Activated CD8-positive, alpha-beta memory T cell treated with anti-CD3 and anti-CD28 coated beads, Interleukin-2, amount 10 ng/mL, durations not matched to agents 7 days and 5 days (primary cell): ENCODE results near the gene IRAK2. TPM values are rescaled to one million over a fixed set of nuclear protein-coding genes. Genes with fewer than 3 reads are reported as not detected.

ENCODE experiments used
- ATAC-seq: fragments of 150-1000 bp; cut with Tn5 transposase; one replicate; pipeline ENCODE4 v1.10.0; 2021; ENCODE audit warnings: moderate library complexity
- CTCF ChIA-PET: fragments of 350-600 bp; sonication (Branson Sonifier 250); formaldehyde crosslinking; loops from one replicate; lab custom pipeline; 2021; ENCODE audit warnings: antibody characterized with exemption; lab: Charles Lee
- DNase-seq: peaks from one replicate; pipeline ENCODE4 v3.0.0-alpha.2; 2020
- H3K27ac Mint-ChIP-seq: one replicate; pipeline ENCODE4 v1.8.0; 2021; ENCODE audit warnings: mild to moderate bottlenecking, mixed read lengths
- H3K27me3 Mint-ChIP-seq: one replicate; pipeline ENCODE4 v1.8.0; 2021; ENCODE audit warnings: mixed read lengths
- H3K36me3 Mint-ChIP-seq: one replicate; pipeline ENCODE4 v1.8.0; 2021; ENCODE audit warnings: mild to moderate bottlenecking, mixed read lengths
- H3K4me1 Mint-ChIP-seq: one replicate; pipeline ENCODE4 v1.8.0; 2021; ENCODE audit warnings: mixed read lengths
- H3K4me3 Mint-ChIP-seq: one replicate; pipeline ENCODE4 v1.8.0; 2021; ENCODE audit warnings: mild to moderate bottlenecking, moderate library complexity, mixed read lengths
- H3K9me3 Mint-ChIP-seq: one replicate; pipeline ENCODE4 v1.8.0; 2022; ENCODE audit warnings: low read depth, mixed read lengths
- total RNA-seq, 2 experiments: library from RNA; stranded (reverse); gene quantifications; one replicate each; pipeline ENCODE4 v1.2.3, GENCODE V29; 2021

Gene IRAK2
- total RNA-seq, 2 experiments from 2014 or later, result 3.0 to 9.1 TPM

GRCh38 chr3:10224794-10225665, 60.3 kb downstream of the IRAK2 start:
- H3K9me3 Mint-ChIP-seq, result no peaks in the 10 kb centered on the region
- H3K36me3 Mint-ChIP-seq, result peaks cover 12% of the 10 kb centered on the region
- H3K27me3 Mint-ChIP-seq, result no peaks in the 10 kb centered on the region
- H3K4me3 Mint-ChIP-seq, result peak overlapping the region; percentile 7
- ATAC-seq (peak; percentile 62), DNase-seq (peak; percentile 85)
- CTCF ChIA-PET, result interaction anchor here (1.0 to 2.0 kb wide), 5 partner anchors 12 to 91 kb away, joined by 3 to 12 read pairs (median 3); no protein-coding TSS in a partner anchor
- peaks cover 79% of the 10 kb centered on the region for H3K4me1 Mint-ChIP-seq
- H3K27ac Mint-ChIP-seq, result peak overlapping the region; percentile 79

DNA sequence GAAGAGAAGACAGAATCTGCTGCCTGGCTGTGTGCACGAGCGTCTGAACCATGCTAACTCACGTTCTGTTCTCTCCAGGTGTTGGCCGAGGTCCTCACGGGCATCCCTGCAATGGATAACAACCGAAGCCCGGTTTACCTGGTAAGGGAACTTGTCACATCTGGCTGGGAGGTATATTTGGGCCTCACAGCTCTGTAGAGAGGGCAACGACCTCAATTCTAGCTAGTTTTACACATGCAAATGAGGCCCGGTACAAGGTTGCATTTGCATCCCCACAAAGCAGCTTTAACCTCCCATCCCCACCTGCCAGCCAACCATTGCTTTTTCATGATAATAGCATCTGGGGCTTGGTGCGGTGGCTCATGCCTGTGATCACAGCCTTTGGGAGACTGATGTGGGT, 61.6 kb downstream of the IRAK2 start:
- peaks cover 69% of the 10 kb centered on the region for H3K4me1 Mint-ChIP-seq

GRCh38 chr3:10228248-10228950, 63.7 kb downstream of the IRAK2 start:
- Mint-ChIP-seq H3K9me3 (no peaks in the 10 kb centered on the region), H3K4me1 (peaks cover 55% of the 10 kb centered on the region), H3K27me3 (no peaks in the 10 kb centered on the region), H3K36me3 (peaks cover 7% of the 10 kb centered on the region), H3K4me3 (peak overlapping the region; percentile 31), H3K27ac (peak overlapping the region; percentile 73)
- DNase-seq (peak; percentile 73), ATAC-seq (peak; percentile 59)
- CTCF ChIA-PET, result interaction anchor here (1.0 to 2.0 kb wide), 4 partner anchors 9 to 114 kb away, joined by 3 to 4 read pairs (median 4); partner anchors contain the start of gene TATDN2

More for the DNA sequence above, 61.6 kb downstream of the IRAK2 start:
- H3K9me3 Mint-ChIP-seq, result no peaks in the 10 kb centered on the region
- CTCF ChIA-PET, result interaction anchor here (1.0 to 2.0 kb wide), 7 partner anchors 13 to 294 kb away, joined by 3 to 5 read pairs (median 4); partner anchors contain the start of gene IRAK2
- ATAC-seq (no peak), DNase-seq (no peak)
- H3K4me3 Mint-ChIP-seq, result no peak overlapping the region
- peaks cover 9% of the 10 kb centered on the region for H3K36me3 Mint-ChIP-seq
- no peak overlapping the region for H3K27ac Mint-ChIP-seq
- H3K27me3 Mint-ChIP-seq, result no peaks in the 10 kb centered on the region

DNA sequence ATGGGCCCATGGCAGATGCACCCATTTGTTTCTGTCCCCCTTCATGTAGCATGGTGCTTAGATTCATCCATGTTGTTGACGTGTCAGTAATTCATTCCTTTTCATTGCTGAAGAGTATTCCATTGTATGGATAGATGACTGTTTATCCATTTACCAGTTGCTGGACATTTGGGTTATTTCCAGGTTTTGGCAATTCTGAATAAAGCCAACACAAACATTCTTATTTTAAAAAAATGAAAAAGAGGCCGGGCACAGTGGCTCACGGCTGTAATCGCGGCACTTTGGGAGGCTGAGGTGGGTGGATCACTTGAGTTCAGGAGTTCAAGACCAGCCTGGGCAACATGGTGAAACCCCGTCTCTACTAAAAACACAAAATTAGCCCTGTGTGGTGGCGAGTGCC, 64.9 kb downstream of the IRAK2 start:
- H3K27me3 Mint-ChIP-seq, result no peaks in the 10 kb centered on the region
- no peak for DNase-seq
- peaks cover 6% of the 10 kb centered on the region for H3K36me3 Mint-ChIP-seq
- H3K4me1 Mint-ChIP-seq, result peaks cover 43% of the 10 kb centered on the region
- H3K4me3 Mint-ChIP-seq, result no peak overlapping the region
- H3K9me3 Mint-ChIP-seq, result no peaks in the 10 kb centered on the region
- ATAC-seq, result no peak
- CTCF ChIA-PET, result interaction anchor here (0.5 to 1.4 kb wide), 3 partner anchors 8 to 403 kb away, joined by 3 to 4 read pairs (median 3); no protein-coding TSS in a partner anchor
- H3K27ac Mint-ChIP-seq, result no peak overlapping the region

GRCh38 chr3:10232137-10232536, 67.4 kb downstream of the IRAK2 start:
- Mint-ChIP-seq H3K4me3 (no peak overlapping the region), H3K4me1 (peaks cover 29% of the 10 kb centered on the region), H3K9me3 (peaks cover 6% of the 10 kb centered on the region), H3K27me3 (no peaks in the 10 kb centered on the region), H3K27ac (no peak overlapping the region), H3K36me3 (peaks cover 15% of the 10 kb centered on the region)
- DNase-seq (no peak), ATAC-seq (no peak)
- CTCF ChIA-PET, result interaction anchor here (0.9 to 1.1 kb wide), 2 partner anchors 16 to 32 kb away, joined by 3 read pairs; no protein-coding TSS in a partner anchor

DNA sequence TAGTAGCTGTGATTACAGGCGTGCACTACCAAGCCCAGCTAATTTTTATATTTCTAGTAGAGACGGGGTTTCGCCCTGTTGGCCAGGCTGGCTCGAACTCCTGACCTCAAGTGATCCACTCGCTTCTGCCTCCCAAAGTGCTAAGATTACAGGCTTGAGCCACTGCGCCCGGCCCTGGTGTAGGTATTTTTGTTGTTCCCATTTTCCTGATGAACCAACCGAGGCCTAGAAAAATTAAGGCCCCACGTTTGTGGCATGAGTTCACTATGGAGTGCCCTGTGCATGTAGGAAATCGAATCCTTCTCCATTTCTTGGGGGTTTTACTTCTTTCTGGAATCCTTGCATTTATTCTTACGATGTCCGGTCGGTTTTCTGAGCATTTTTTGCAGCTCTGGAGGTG, 69.3 kb downstream of the IRAK2 start:
- DNase-seq (no peak), ATAC-seq (no peak)
- Mint-ChIP-seq H3K4me1 (peaks cover 29% of the 10 kb centered on the region), H3K27me3 (no peaks in the 10 kb centered on the region), H3K4me3 (no peak overlapping the region), H3K36me3 (peaks cover 20% of the 10 kb centered on the region), H3K27ac (no peak overlapping the region), H3K9me3 (peaks cover 6% of the 10 kb centered on the region)
- CTCF ChIA-PET, result interaction anchor here (1.1 kb wide), 1 partner anchor 13 kb away, joined by 3 read pairs; no protein-coding TSS in a partner anchor

- no peak for ATAC-seq
- CTCF ChIA-PET, result no interaction called here
Observed at GRCh38 chr3:10234526-10235230, 70.0 kb downstream of the IRAK2 start.

DNA sequence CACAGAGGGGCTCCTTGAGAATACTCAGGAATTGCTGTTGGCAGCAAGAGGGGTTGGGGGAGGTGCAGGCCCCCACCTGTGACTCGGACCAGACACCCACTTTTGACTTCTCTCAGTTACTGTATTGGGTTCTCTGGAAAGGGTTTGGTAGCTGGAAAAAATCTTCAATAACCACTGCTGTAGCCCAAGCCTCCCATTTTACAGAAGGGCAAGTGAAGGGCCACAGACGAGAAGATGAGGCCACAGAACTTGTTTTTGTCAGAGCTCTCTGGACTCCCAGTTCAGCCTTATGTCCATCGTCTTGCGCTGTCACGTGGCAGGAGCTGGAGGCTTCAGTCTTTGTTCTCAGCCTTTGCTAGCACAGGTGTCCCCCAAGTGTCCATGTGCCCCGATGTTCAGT, 70.8 kb downstream of the IRAK2 start:
- Mint-ChIP-seq H3K9me3 (peaks cover 6% of the 10 kb centered on the region), H3K4me1 (peaks cover 30% of the 10 kb centered on the region), H3K4me3 (no peak overlapping the region), H3K36me3 (peaks cover 23% of the 10 kb centered on the region), H3K27ac (no peak overlapping the region), H3K27me3 (no peaks in the 10 kb centered on the region)
- CTCF ChIA-PET, result interaction anchor here (0.7 to 1.0 kb wide), 2 partner anchors 35 to 91 kb away, joined by 3 to 4 read pairs; no protein-coding TSS in a partner anchor
- ATAC-seq (no peak), DNase-seq (no peak)

More at GRCh38 chr3:10234526-10235230, 70.0 kb downstream of the IRAK2 start:
- Mint-ChIP-seq H3K27me3 (no peaks in the 10 kb centered on the region), H3K27ac (no peak overlapping the region), H3K36me3 (peaks cover 22% of the 10 kb centered on the region), H3K4me1 (peaks cover 29% of the 10 kb centered on the region), H3K4me3 (no peak overlapping the region), H3K9me3 (peaks cover 6% of the 10 kb centered on the region)
- DNase-seq, result no peak

DNA sequence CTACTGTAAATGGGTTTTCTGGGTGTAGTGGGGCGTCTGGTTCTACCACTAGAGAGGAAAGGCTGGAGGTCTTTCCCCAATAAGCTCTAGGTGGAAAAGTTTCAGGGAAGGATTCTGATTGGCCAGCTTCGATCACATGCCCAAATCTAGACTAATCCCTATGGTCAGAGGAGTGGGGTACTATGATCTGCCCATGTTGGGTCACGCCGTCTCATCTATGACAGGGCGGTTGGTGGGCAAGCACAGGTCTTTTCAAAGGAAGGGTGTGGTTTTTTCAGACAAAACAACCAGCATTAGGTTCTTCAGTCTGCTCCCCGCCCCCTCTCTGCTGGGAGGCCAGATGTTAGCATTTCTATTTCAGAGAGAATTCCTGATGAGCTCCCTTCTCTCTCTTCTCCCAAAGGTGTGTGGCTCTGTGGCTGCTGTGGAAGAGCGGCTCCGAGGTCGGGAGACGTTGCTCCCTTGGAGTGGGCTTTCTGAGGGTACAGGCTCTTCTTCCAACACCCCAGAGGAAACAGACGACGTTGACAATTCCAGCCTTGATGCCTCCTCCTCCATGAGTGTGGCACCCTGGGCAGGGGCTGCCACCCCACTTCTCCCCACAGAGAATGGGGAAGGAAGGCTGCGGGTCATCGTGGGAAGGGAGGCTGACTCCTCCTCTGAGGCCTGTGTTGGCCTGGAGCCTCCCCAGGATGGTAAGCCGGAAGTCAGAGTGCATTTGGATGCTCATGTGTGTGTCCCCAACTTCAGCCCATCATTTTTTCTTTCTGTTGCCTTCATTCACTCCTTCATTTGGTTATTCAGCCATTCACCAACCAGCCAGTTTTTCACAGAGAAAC, 73.8 kb downstream of the IRAK2 start:
- CTCF ChIA-PET, result interaction anchor here (0.8 to 0.9 kb wide), 3 partner anchors 9 to 97 kb away, joined by 3 to 5 read pairs (median 3); partner anchors contain the start of genes TATDN2 and VHL
- Mint-ChIP-seq H3K4me1 (peaks cover 51% of the 10 kb centered on the region), H3K4me3 (peak overlapping the region; percentile 3), H3K27me3 (no peaks in the 10 kb centered on the region), H3K27ac (peak overlapping the region; percentile 90), H3K36me3 (peaks cover 22% of the 10 kb centered on the region), H3K9me3 (peaks cover 6% of the 10 kb centered on the region)
- peak; percentile 56 for ATAC-seq
- DNase-seq, result peak; percentile 81

DNA sequence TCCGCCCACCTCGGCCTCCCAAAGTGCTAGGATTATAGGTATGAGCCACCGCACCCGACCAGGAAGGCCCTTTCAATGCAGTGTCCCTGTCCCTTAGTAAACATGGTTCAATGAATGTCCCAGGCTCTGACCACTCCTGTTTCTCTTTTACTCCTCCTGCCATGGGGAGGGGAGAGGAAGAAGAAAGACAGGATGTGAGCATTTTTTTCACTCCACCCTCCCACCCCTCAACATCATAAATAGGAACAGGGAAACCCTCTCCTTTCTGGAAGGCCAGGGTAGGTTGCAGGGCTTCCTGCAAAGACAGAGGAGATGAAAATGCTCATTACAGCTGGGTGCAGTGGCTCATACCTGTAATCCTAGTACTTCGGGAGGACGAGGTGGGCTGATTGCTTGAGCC, 76.1 kb downstream of the IRAK2 start:
- Mint-ChIP-seq H3K9me3 (peaks cover 19% of the 10 kb centered on the region), H3K36me3 (peaks cover 42% of the 10 kb centered on the region), H3K4me1 (peaks cover 54% of the 10 kb centered on the region), H3K4me3 (no peak overlapping the region), H3K27ac (peak overlapping the region; percentile 36), H3K27me3 (no peaks in the 10 kb centered on the region)
- CTCF ChIA-PET, result interaction anchor here (1.4 kb wide), 1 partner anchor 21 kb away, joined by 3 read pairs; no protein-coding TSS in a partner anchor
- DNase-seq (no peak), ATAC-seq (no peak)

- Mint-ChIP-seq H3K27ac (peak overlapping the region; percentile 84), H3K27me3 (no peaks in the 10 kb centered on the region), H3K4me1 (peaks cover 54% of the 10 kb centered on the region), H3K36me3 (peaks cover 35% of the 10 kb centered on the region), H3K9me3 (peaks cover 16% of the 10 kb centered on the region), H3K4me3 (peak overlapping the region; percentile 25)
- CTCF ChIA-PET, result interaction anchor here (0.7 to 1.6 kb wide), 10 partner anchors 15 to 309 kb away, joined by 3 to 6 read pairs (median 4); partner anchors contain the start of gene CRELD1
- ATAC-seq (peak; percentile 92), DNase-seq (peak; percentile 93)
Observed at GRCh38 chr3:10242182-10243065, 77.7 kb downstream of the IRAK2 start.
